ENCODE data around the gene ADAMTSL3. TPM values are rescaled to one million over a fixed set of nuclear protein-coding genes. Genes with fewer than 3 reads are reported as not detected.

Gene ADAMTSL3
- total and polyA plus RNA-seq, 11 donors, result 1.3 to 13.2 (median 7.3) TPM

DNA sequence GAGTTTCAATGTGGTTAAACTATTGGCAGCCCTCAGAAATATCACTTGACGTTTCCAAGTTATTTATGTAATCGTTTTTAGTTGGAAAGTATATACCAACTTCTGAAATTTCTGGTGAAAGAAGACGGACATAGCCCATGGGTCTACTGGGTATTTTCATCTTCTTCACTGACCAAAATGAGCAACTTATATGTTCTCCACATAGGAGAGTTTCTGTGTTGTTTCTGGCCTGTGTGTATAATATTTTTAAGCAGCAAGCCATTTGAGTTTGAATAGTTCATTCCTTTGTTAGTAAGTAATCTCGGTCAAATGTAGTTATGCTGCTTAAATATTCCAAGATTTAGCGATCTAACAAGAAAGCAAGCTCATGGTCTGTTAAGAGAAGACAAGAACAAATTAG, 57.3 kb downstream of the ADAMTSL3 start:
- peaks cover 0 to 30% (median 0%) of the 10 kb centered on the region in 12 donors for H3K4me1 ChIP-seq
- H3K27ac ChIP-seq, result no peak overlapping the region
- ATAC-seq (no peak), DNase-seq (no peak)
- no peaks in the 10 kb centered on the region for H3K27me3 ChIP-seq
- H3K9me3 ChIP-seq, result no peaks in the 10 kb centered on the region
- WGBS, 4 donors, result 80 to 85% (median 81%) methylated on average over 5 of the region's 5 CpGs
- TF ChIP-seq, protein P1, sequence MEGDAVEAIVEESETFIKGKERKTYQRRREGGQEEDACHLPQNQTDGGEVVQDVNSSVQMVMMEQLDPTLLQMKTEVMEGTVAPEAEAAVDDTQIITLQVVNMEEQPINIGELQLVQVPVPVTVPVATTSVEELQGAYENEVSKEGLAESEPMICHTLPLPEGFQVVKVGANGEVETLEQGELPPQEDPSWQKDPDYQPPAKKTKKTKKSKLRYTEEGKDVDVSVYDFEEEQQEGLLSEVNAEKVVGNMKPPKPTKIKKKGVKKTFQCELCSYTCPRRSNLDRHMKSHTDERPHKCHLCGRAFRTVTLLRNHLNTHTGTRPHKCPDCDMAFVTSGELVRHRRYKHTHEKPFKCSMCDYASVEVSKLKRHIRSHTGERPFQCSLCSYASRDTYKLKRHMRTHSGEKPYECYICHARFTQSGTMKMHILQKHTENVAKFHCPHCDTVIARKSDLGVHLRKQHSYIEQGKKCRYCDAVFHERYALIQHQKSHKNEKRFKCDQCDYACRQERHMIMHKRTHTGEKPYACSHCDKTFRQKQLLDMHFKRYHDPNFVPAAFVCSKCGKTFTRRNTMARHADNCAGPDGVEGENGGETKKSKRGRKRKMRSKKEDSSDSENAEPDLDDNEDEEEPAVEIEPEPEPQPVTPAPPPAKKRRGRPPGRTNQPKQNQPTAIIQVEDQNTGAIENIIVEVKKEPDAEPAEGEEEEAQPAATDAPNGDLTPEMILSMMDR (IDR thresholded peaks at IDR 0.05), result no peak
- no peak for TF ChIP-seq POLR2A (IDR thresholded peaks at IDR 0.05)
- H3K4me3 ChIP-seq, result no peak overlapping the region
- H3K36me3 ChIP-seq, result peaks cover 0 to 9% (median 0%) of the 10 kb centered on the region in 9 donors
- intact Hi-C loops (cut with DNase I), result no loop called here

DNA sequence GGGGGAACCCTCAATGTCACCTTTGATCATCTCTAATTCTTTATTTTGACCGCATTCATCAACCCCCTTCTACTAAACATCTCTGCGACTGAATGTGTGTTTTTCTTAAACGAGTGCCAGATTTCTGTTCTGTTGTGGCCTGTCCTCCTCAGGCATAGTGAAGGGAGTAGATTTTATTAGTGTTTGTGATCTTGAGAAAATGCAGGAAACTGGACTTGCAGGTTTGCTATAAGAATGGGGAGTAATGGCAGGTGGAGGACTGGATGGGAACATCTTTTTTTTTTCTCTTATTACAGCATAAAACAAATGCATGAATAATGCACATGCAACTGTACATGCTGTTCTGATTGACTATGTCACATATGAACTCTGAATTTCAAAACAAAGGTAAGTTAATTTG, 59.3 kb downstream of the ADAMTSL3 start:
- Histone ChIP-seq H3K36me3 (no peaks in the 10 kb centered on the region), H3K27me3 (no peaks in the 10 kb centered on the region), H3K9me3 (no peaks in the 10 kb centered on the region), H3K27ac (no peak overlapping the region), H3K4me3 (no peak overlapping the region), H3K4me1 (peaks cover 0 to 30% (median 0%) of the 10 kb centered on the region in 12 donors)
- WGBS, 4 donors, result 78 to 95% (median 94%) methylated on average over 3 of the region's 3 CpGs
- no peak for ATAC-seq
- TF ChIP-seq, protein P1 (IDR thresholded peaks at IDR 0.05), result no peak
- no peak for TF ChIP-seq POLR2A (IDR thresholded peaks at IDR 0.05)
- no peak for DNase-seq
- intact Hi-C loops (cut with DNase I), result no loop called here

DNA sequence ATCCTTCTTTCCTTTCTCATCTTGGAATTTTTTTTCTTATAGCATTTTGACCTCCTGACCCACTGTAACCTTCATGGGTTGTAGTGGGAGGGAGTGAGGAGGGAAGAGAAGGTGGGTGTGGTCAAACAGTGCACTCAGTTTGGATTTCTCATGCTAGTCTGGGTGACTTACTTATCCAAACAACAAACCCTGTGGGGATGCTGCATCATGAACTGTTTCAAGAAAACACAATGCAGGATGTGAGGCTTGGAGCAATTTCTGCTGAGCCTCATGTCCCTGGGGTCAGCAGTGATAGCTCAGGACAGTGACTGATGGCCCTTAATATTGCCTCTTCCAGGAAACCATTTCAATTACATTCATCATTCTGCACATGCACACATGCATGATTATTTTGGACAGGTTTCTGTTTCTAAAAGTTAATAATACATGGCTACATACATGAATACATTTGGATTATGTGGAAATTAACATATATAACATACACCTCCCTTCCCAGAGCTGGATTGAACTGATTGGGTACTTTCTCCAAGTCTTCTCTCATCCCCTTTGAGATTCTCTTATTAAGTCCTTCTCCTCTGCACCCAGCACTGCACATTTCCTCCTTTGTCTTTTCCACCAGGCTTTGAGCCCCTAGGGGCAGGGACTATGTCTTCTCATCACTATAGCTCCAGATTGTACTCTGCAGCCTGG, 61.2 kb downstream of the ADAMTSL3 start:
- peaks cover 0 to 30% (median 0%) of the 10 kb centered on the region in 12 donors for H3K4me1 ChIP-seq

DNA sequence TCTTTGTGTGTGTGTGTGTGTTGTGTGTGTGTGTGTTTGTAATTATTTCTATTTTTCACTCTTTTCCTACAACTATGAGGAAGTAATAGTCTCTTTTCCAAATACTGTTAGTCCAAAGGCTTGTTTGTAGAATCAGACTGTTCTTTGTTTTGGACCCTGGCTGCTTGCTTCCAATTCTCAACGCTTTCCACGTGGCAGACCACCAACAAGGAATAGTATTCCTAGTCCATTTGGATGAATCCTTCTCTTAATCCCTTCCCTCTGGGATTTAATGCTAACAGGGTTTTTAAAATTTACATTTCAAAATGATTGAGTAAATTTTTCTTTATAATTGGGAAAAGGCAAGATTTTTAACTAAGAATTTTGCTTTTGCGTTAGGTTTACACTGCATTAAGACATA, 62.7 kb downstream of the ADAMTSL3 start:
- no peak for TF ChIP-seq POLR2A (IDR thresholded peaks at IDR 0.05)
- TF ChIP-seq, protein P1 (IDR thresholded peaks at IDR 0.05), result no peak
- Histone ChIP-seq H3K27me3 (no peaks in the 10 kb centered on the region), H3K36me3 (no peaks in the 10 kb centered on the region), H3K4me3 (no peak overlapping the region), H3K4me1 (peaks cover 0 to 25% (median 0%) of the 10 kb centered on the region in 12 donors), H3K9me3 (no peaks in the 10 kb centered on the region), H3K27ac (no peak overlapping the region)
- intact Hi-C loops (cut with DNase I), result no loop called here
- WGBS, 4 donors, result 77 to 91% (median 86%) methylated on average over 3 of the region's 3 CpGs
- DNase-seq (no peak), ATAC-seq (no peak)

More for the DNA sequence above, 61.2 kb downstream of the ADAMTSL3 start:
- no peak for TF ChIP-seq POLR2A (IDR thresholded peaks at IDR 0.05)
- TF ChIP-seq, protein P1 (IDR thresholded peaks at IDR 0.05), result no peak
- ATAC-seq (peak in 3 of 4 donors; percentile 36 to 73 (median 69)), DNase-seq (peak in 2 of 5 donors; percentile 15 to 42)
- intact Hi-C loops (cut with DNase I), result no loop called here
- H3K9me3 ChIP-seq, result no peaks in the 10 kb centered on the region
- no peak overlapping the region for H3K4me3 ChIP-seq
- no peaks in the 10 kb centered on the region for H3K27me3 ChIP-seq
- H3K36me3 ChIP-seq, result no peaks in the 10 kb centered on the region
- H3K27ac ChIP-seq, result no peak overlapping the region

Data from heart left ventricle (tissue), 16 donors.